Spleen (tissue), 13 donors: ENCODE data around the gene ETDC. TPM values are rescaled to one million over a fixed set of nuclear protein-coding genes. Genes with fewer than 3 reads are reported as not detected.
"Not testable (repeated sequence)": the region's sequence is repeated elsewhere in the genome, so short reads cannot be mapped to it uniquely, and the experiment has no call there.

ENCODE experiments used
- DNase-seq: peaks from one replicate; pipeline ENCODE4 v3.0.0-alpha.2; 2020
- H3K27ac ChIP-seq, 8 donors: fragments of 200-600 bp; sonication (generic) in 7 of 8; 1 replicate in 4 of 8; 2 replicates in 4 of 8; pipeline versions ENCODE4 v1.5.0 to v1.8.0; 2016 to 2021; ENCODE audit warnings: inconsistent platforms in 4 of 8, mild to moderate bottlenecking in 4 of 8, moderate library complexity in 1 of 8
- H3K27me3 ChIP-seq, 7 donors: fragments of 200-600 bp; sonication (generic) in 6 of 7; replicated peaks in 1 of 7; 1 replicate in 4 of 7; 2 replicates in 3 of 7; pipeline versions ENCODE4 v1.5.0 to v1.8.0; 2016 to 2021; ENCODE audit warnings: inconsistent platforms in 3 of 7, mild to moderate bottlenecking in 1 of 7
- H3K36me3 ChIP-seq, 6 donors: fragments of 200-600 bp; sonication (generic) in 5 of 6; 1 replicate in 4 of 6; 2 replicates in 2 of 6; pipeline versions ENCODE4 v1.5.0 to v1.8.0; 2016 to 2021; ENCODE audit warnings: inconsistent platforms in 2 of 6
- H3K4me1 ChIP-seq, 6 donors: fragments of 200-600 bp; sonication (generic) in 5 of 6; 1 replicate in 3 of 6; 2 replicates in 3 of 6; pipeline versions ENCODE4 v1.5.0 to v1.8.0; 2016 to 2021; ENCODE audit warnings: inconsistent platforms in 3 of 6
- H3K4me3 ChIP-seq, 8 donors: fragments of 200-600 bp; sonication (generic) in 7 of 8; 1 replicate in 4 of 8; 2 replicates in 4 of 8; pipeline versions ENCODE4 v1.5.0 to v1.8.0; 2016 to 2021; ENCODE audit warnings: inconsistent platforms in 4 of 8, mild to moderate bottlenecking in 4 of 8, moderate library complexity in 2 of 8
- H3K9me3 ChIP-seq, 8 donors: fragments of 200-600 bp; sonication (generic) in 7 of 8; 1 replicate in 4 of 8; 2 replicates in 4 of 8; pipeline versions ENCODE4 v1.5.0 to v1.8.0; 2016 to 2021; ENCODE audit warnings: inconsistent platforms in 4 of 8
- CTCF ChIP-seq, 11 experiments: fragments of 200-600 bp in 7 of 11; fragments of 450-650 bp in 4 of 11; sonication (generic) in 4 of 11; IDR thresholded peaks in 8 of 11; conservative IDR thresholded peaks in 3 of 11; 1 replicate in 7 of 11; 2 replicates in 4 of 11; pipeline versions ENCODE4 v1.4.0 to v1.8.0; 2016 to 2021; ENCODE audit warnings: antibody characterized with exemption in 11 of 11, inconsistent platforms in 4 of 11, mild to moderate bottlenecking in 1 of 11
- POLR2A ChIP-seq, 3 donors: fragments of 450-650 bp; IDR thresholded peaks; one replicate each; pipeline ENCODE4 v1.5.1; 2017; ENCODE audit warnings: antibody characterized with exemption in 3 of 3, mild to moderate bottlenecking in 1 of 3
- POLR2AphosphoS5 ChIP-seq, 3 donors: sonication (generic); formaldehyde crosslinking; IDR thresholded peaks; one replicate each; pipeline ENCODE4 v1.5.1; 2017; ENCODE audit warnings: antibody characterized with exemption in 3 of 3
- WGBS, 5 donors: extraction: QIAGEN DNeasy Blood & Tissue Kit in 3 of 5; methylation state at CpG; one replicate each; pipeline versions ENCODE4 v1.1.5 to v1.1.7; 2013 to 2018; 5-methylcytosine and 5-hydroxymethylcytosine counted together
- intact Hi-C: fragments of 100-400 bp; cut with DNase I; formaldehyde crosslinking; loops from one replicate; pipeline ENCODE4 v1.15.0; 2023; ENCODE audit warnings: low total_unique reads
- long read RNA-seq, 2 donors: transcript quantifications; one replicate each; lab custom pipeline, GENCODE V29; 2026
- polyA plus RNA-seq, 3 donors: library from polyadenylated mRNA; stranded (reverse); fragments of 200-250 nt; gene quantifications; one replicate each; pipeline ENCODE4 v1.2.1, GENCODE V29; 2013
- total RNA-seq, 7 donors: library from RNA; depleted of rRNA in 3 of 7; stranded (reverse); fragments of >200 nt in 3 of 7; fragmentation: NEBNext Ultra II Directional in 4 of 7; extraction: Animal tissue kit (Norgen Biotek cat#: 25700) in 4 of 7; gene quantifications; one replicate each; pipeline versions ENCODE4 v1.1.0 to v1.2.1, GENCODE V29; 2016 to 2021
- donor health status: healthy with polysubstance abuse.
- donor health status: DM: no; HTN: no; CAD: no; lungs with moderate emphysema.
- donor health status: DM: no; HTN: no; CAD: no.
- donor health status: Bipolar disorder and iron deficiency.
- donor health status: healthy.
- donor health status: DM: no; HTN: no; CAD: no.
- donor health status: DM: yes; HTN: yes; CAD: no.

The ETDC gene
- total RNA-seq (not detected), polyA plus RNA-seq (not detected)
- long read RNA-seq, donor 1, result 0 reads
- long read RNA-seq, donor 2, result 0 reads

GRCh38 chrX:135309430-135309923 is at the start of gene ETDC:
ETDC (plus strand) TSS chrX:135309480; CDS start chrX:135309480, 0 bp downstream.
- H3K9me3 ChIP-seq, result peaks cover 0 to 18% (median 4%) of the 10 kb centered on the region in 8 donors
- H3K27ac ChIP-seq, result no peak within 1 kb of the TSS
- no peak within 1 kb of the TSS for H3K4me3 ChIP-seq
- DNase-seq, result no peak
- no peaks in the 10 kb centered on the region for H3K36me3 ChIP-seq
- H3K4me1 ChIP-seq, result no peaks in the 10 kb centered on the region
- H3K27me3 ChIP-seq, result no peaks in the 10 kb centered on the region
- intact Hi-C loops, result no loop called here
- no peak for TF ChIP-seq CTCF (IDR thresholded peaks at IDR 0.05 in 8 of 11, conservative IDR thresholded peaks at IDR 0.05 in 3 of 11)
- TF ChIP-seq POLR2AphosphoS5 (IDR thresholded peaks at IDR 0.05), result no peak
- TF ChIP-seq POLR2A (IDR thresholded peaks at IDR 0.05), result no peak
- 73 to 93% (median 81%) methylated on average over 1 of the region's 1 CpG for WGBS, 5 donors

- H3K9me3 ChIP-seq, intact Hi-C loops, H3K36me3 ChIP-seq, H3K4me3 ChIP-seq, DNase-seq, H3K27ac ChIP-seq, H3K4me1 ChIP-seq: not testable (repeated sequence)
- WGBS, 5 donors, result 73 to 100% (median 91%) methylated on average over 2 of the region's 2 CpGs
- H3K27me3 ChIP-seq, result peaks cover 0 to 12% (median 0%) of the 10 kb centered on the region in 7 donors
Observed at GRCh38 chrX:135260976-135261375, 48.3 kb upstream of the ETDC start.

- H3K4me3 ChIP-seq, H3K27ac ChIP-seq, H3K36me3 ChIP-seq, DNase-seq, intact Hi-C loops, H3K4me1 ChIP-seq: not testable (repeated sequence)
- Histone ChIP-seq H3K9me3 (peaks cover 0 to 10% (median 3%) of the 10 kb centered on the region in 8 donors), H3K27me3 (peaks cover 0 to 12% (median 0%) of the 10 kb centered on the region in 7 donors)
- 69 to 100% (median 97%) methylated on average over 2 to 8 of the region's 8 CpGs for WGBS, 5 donors
Observed at GRCh38 chrX:135263376-135263775, 45.9 kb upstream of the ETDC start.

GRCh38 chrX:135264206-135264605 is 45.1 kb upstream of the ETDC start:
- Histone ChIP-seq H3K4me1 (no peaks in the 10 kb centered on the region), H3K36me3 (no peaks in the 10 kb centered on the region), H3K4me3 (no peak overlapping the region), H3K27me3 (peaks cover 0 to 12% (median 0%) of the 10 kb centered on the region in 7 donors), H3K27ac (no peak overlapping the region), H3K9me3 (peaks cover 0 to 19% (median 10%) of the 10 kb centered on the region in 8 donors)
- WGBS, 5 donors, result 73 to 93% (median 89%) methylated on average over 4 of the region's 4 CpGs
- no peak for TF ChIP-seq POLR2AphosphoS5 (IDR thresholded peaks at IDR 0.05)
- intact Hi-C loops, result no loop called here
- DNase-seq, result no peak

GRCh38 chrX:135273162-135273561 is 36.1 kb upstream of the ETDC start:
- WGBS, 5 donors, result 63 to 97% (median 91%) methylated on average over 5 of the region's 5 CpGs
- TF ChIP-seq POLR2AphosphoS5 (IDR thresholded peaks at IDR 0.05) (no peak), CTCF (IDR thresholded peaks at IDR 0.05 in 8 of 11, conservative IDR thresholded peaks at IDR 0.05 in 3 of 11) (no peak), POLR2A (IDR thresholded peaks at IDR 0.05) (no peak)
- intact Hi-C loops, result no loop called here
- Histone ChIP-seq H3K27me3 (no peaks in the 10 kb centered on the region), H3K4me1 (no peaks in the 10 kb centered on the region), H3K36me3 (no peaks in the 10 kb centered on the region), H3K9me3 (peaks cover 0 to 65% (median 23%) of the 10 kb centered on the region in 8 donors), H3K27ac (no peak overlapping the region), H3K4me3 (no peak overlapping the region)
- DNase-seq, result no peak

- no peak overlapping the region for H3K27ac ChIP-seq
- peaks cover 2 to 75% (median 40%) of the 10 kb centered on the region in 8 donors for H3K9me3 ChIP-seq
- no peak overlapping the region for H3K4me3 ChIP-seq
- TF ChIP-seq POLR2AphosphoS5 (IDR thresholded peaks at IDR 0.05), result no peak
- no peak for TF ChIP-seq CTCF (IDR thresholded peaks at IDR 0.05 in 8 of 11, conservative IDR thresholded peaks at IDR 0.05 in 3 of 11)
- TF ChIP-seq POLR2A (IDR thresholded peaks at IDR 0.05), result no peak
- no peaks in the 10 kb centered on the region for H3K36me3 ChIP-seq
- no peaks in the 10 kb centered on the region for H3K4me1 ChIP-seq
- intact Hi-C loops, result no loop called here
- no peak for DNase-seq
- no peaks in the 10 kb centered on the region for H3K27me3 ChIP-seq
Observed at GRCh38 chrX:135275973-135276372, 33.3 kb upstream of the ETDC start.
